SK-N-SH (cell line): ENCODE measurements around the gene EGFL8. TPM values are rescaled to one million over a fixed set of nuclear protein-coding genes. Genes with fewer than 3 reads are reported as not detected.

Experiments
- CTCF ChIA-PET: fragments of 300-600, 350-600 bp; formaldehyde crosslinking; extraction: SDS; loops from one replicate; lab custom pipeline; 2021; lab: Yijun Ruan, JAX
- POLR2A ChIA-PET: fragments of 350-600 bp; sonication (Branson Sonifier 250); formaldehyde crosslinking; extraction: SDS; loops from one replicate; lab custom pipeline; 2020; ENCODE audit warnings: antibody characterized with exemption, inconsistent platforms; lab: Yijun Ruan, JAX
- DNase-seq: peaks from one replicate; pipeline ENCODE4 v3.0.0; 2012
- H2AFZ ChIP-seq: fragments of 200-600 bp; sonication (generic); 2 replicates; pipeline ENCODE4 v1.8.1; 2016; ENCODE audit warnings: antibody characterized with exemption, mild to moderate bottlenecking, low read depth
- H3F3A ChIP-seq: fragments of 200-600 bp; sonication (generic); replicated peaks from 2 replicates; pipeline ENCODE3; 2016; ENCODE audit warnings: antibody characterized with exemption, mild to moderate bottlenecking; ENCODE audit not compliant: insufficient read depth
- H3K27ac ChIP-seq, 2 experiments: fragments of 200-500 bp in 1 of 2; fragments of 200-600 bp in 1 of 2; sonication (Bioruptor generic) in 1 of 2; sonication (generic), shearing (Covaris generic) in 1 of 2; 2 replicates each; pipeline versions ENCODE4 v1.5.1 to v1.6.1; 2014 to 2016; ENCODE audit warnings: low read depth in 2 of 2, inconsistent platforms in 1 of 2, low read length in 1 of 2, mild to moderate bottlenecking in 1 of 2, mixed read lengths in 1 of 2
- H3K27me3 ChIP-seq: fragments of 200-600 bp; sonication (generic), shearing (Covaris generic); 2 replicates; pipeline ENCODE4 v1.6.1; 2016; ENCODE audit warnings: mixed run types; ENCODE audit not compliant: insufficient read depth
- H3K36me3 ChIP-seq, 2 experiments: fragments of 200-500 bp in 1 of 2; fragments of 200-600 bp in 1 of 2; sonication (Bioruptor generic) in 1 of 2; sonication (generic) in 1 of 2; replicated peaks in 1 of 2; 2 replicates each; pipeline versions ENCODE3 to v1.5.1; 2014 to 2016; ENCODE audit warnings: low read length in 1 of 2, mild to moderate bottlenecking in 1 of 2; ENCODE audit not compliant: insufficient read depth in 2 of 2, control insufficient read depth in 1 of 2
- H3K4me1 ChIP-seq, 2 experiments: fragments of 200-500 bp in 1 of 2; fragments of 200-600 bp in 1 of 2; sonication (Bioruptor generic) in 1 of 2; sonication (generic), shearing (Covaris generic) in 1 of 2; 2 replicates each; pipeline versions ENCODE4 v1.5.1 to v1.6.1; 2014 to 2016; ENCODE audit warnings: low read depth in 1 of 2, low read length in 1 of 2, mixed run types in 1 of 2; ENCODE audit not compliant: insufficient read depth in 2 of 2, control insufficient read depth in 1 of 2
- H3K4me2 ChIP-seq: fragments of 200-600 bp; sonication (generic), shearing (Covaris generic); 2 replicates; pipeline ENCODE4 v1.6.1; 2017; ENCODE audit warnings: mixed run types
- H3K4me3 ChIP-seq, 2 experiments: fragments of 200-500 bp in 1 of 2; fragments of 200-600 bp in 1 of 2; sonication (Bioruptor generic) in 1 of 2; sonication (generic), shearing (Covaris generic) in 1 of 2; 2 replicates each; pipeline versions ENCODE4 v1.5.1 to v1.8.1; 2014 to 2016; ENCODE audit warnings: low read depth in 2 of 2, inconsistent platforms in 1 of 2, low read length in 1 of 2, mild to moderate bottlenecking in 1 of 2, mixed read lengths in 1 of 2, moderate library complexity in 1 of 2
- H3K79me2 ChIP-seq: fragments of 200-600 bp; sonication (generic); 2 replicates; pipeline ENCODE4 v1.8.1; 2017; ENCODE audit warnings: mild to moderate bottlenecking; ENCODE audit not compliant: insufficient read depth
- H3K9ac ChIP-seq: fragments of 200-600 bp; sonication (generic); 2 replicates; pipeline ENCODE4 v1.6.1; 2017; ENCODE audit warnings: mixed run types
- H3K9me2 ChIP-seq: fragments of 200-600 bp; sonication (generic); 2 replicates; pipeline ENCODE4 v1.6.1; 2017; ENCODE audit warnings: mixed run types
- H3K9me3 ChIP-seq: fragments of 200-600 bp; sonication (generic); 2 replicates; pipeline ENCODE4 v1.6.1; 2017; ENCODE audit warnings: mixed run types, mild to moderate bottlenecking, moderate library complexity
- H4K20me1 ChIP-seq: fragments of 200-600 bp; sonication (generic); 2 replicates; pipeline ENCODE4 v1.6.1; 2017; ENCODE audit warnings: mild to moderate bottlenecking, mixed run types; ENCODE audit not compliant: insufficient read depth
- CHD2 ChIP-seq: fragments of 150-350 bp; IDR thresholded peaks from 2 replicates; pipeline ENCODE4 v1.6.1; 2018; ENCODE audit warnings: low read length; ENCODE audit not compliant: partially characterized antibody
- EZH2phosphoT487 ChIP-seq: fragments of 200-600 bp; sonication (generic); IDR thresholded peaks from 2 replicates; pipeline ENCODE4 v1.6.1; 2017; ENCODE audit warnings: low read depth, mixed run types, mild to moderate bottlenecking, antibody characterized with exemption, moderate library complexity, borderline replicate concordance
- FOSL2 ChIP-seq: IDR thresholded peaks from 2 replicates; pipeline ENCODE4 v1.4.0; 2012; ENCODE audit warnings: low read depth, mild to moderate bottlenecking, moderate library complexity, borderline replicate concordance
- FOXJ3 ChIP-seq: sonication (generic); formaldehyde crosslinking; IDR thresholded peaks from 2 replicates; pipeline ENCODE4 v1.5.1; 2020; ENCODE audit warnings: mild to moderate bottlenecking, missing genetic modification reagents
- FOXM1 ChIP-seq: IDR thresholded peaks from 2 replicates; pipeline ENCODE4 v1.4.0; 2012; ENCODE audit warnings: low read depth, mild to moderate bottlenecking
- JUND ChIP-seq: IDR thresholded peaks from 2 replicates; pipeline ENCODE4 v1.4.0; 2012
- MEF2A ChIP-seq: IDR thresholded peaks from 2 replicates; pipeline ENCODE4 v1.4.0; 2012; ENCODE audit warnings: low read depth, borderline replicate concordance
- NFIC ChIP-seq: IDR thresholded peaks from 2 replicates; pipeline ENCODE4 v1.4.0; 2012; ENCODE audit warnings: borderline replicate concordance
- POLR2AphosphoS5 ChIP-seq: IDR thresholded peaks from 2 replicates; pipeline ENCODE4 v1.6.1; 2012; ENCODE audit warnings: low read depth, low read length
- RCOR1 ChIP-seq: fragments of 150-350 bp; IDR thresholded peaks from 2 replicates; pipeline ENCODE4 v1.6.1; 2017; ENCODE audit warnings: antibody characterized with exemption, low read length
- SIN3A ChIP-seq: IDR thresholded peaks from 2 replicates; pipeline ENCODE4 v1.6.1; 2012; ENCODE audit warnings: low read depth, mild to moderate bottlenecking, low read length, moderate library complexity, borderline replicate concordance
- SMC3 ChIP-seq: IDR thresholded peaks from 2 replicates; pipeline ENCODE4 v1.6.1; 2012; ENCODE audit warnings: low read depth, low read length, improper control_type of control experiment
- TEAD4 ChIP-seq: IDR thresholded peaks from 2 replicates; pipeline ENCODE4 v1.4.0; 2012; ENCODE audit warnings: mild to moderate bottlenecking, borderline replicate concordance; ENCODE audit not compliant: insufficient read depth
- YY1 ChIP-seq: IDR thresholded peaks from 2 replicates; pipeline ENCODE4 v1.4.0; 2012; ENCODE audit warnings: low read depth, mild to moderate bottlenecking
- WGBS: methylation state at CpG from one replicate; pipeline ENCODE4 v1.1.6; 2017; ENCODE audit warnings: low lambda C conversion rate; 5-methylcytosine and 5-hydroxymethylcytosine counted together
- polyA plus RNA-seq, 3 experiments: library from polyadenylated mRNA; depleted of rRNA; stranded (reverse); fragments of >200 nt; gene quantifications; 2 replicates each; pipeline ENCODE4 v1.2.3, GENCODE V29; 2012
- TF ChIP-seq, protein P1 (sequence below): IDR thresholded peaks from 2 replicates; pipeline ENCODE4 v1.4.0; 2012; ENCODE audit warnings: low read depth, borderline replicate concordance
- TF ChIP-seq, protein P2 (sequence below): fragments of 150-350 bp; IDR thresholded peaks from 2 replicates; pipeline ENCODE4 v1.6.1; 2017; ENCODE audit warnings: antibody characterized with exemption, low read length, low read depth, borderline replicate concordance
- TF ChIP-seq, protein P3 (sequence below): IDR thresholded peaks from 2 replicates; pipeline ENCODE4 v1.4.0; 2012; ENCODE audit warnings: low read depth
- TF ChIP-seq, protein P4 (sequence below): fragments of 150-350 bp; IDR thresholded peaks from 2 replicates; pipeline ENCODE4 v1.6.1; 2016; ENCODE audit warnings: mild to moderate bottlenecking, low read depth, low read length

Gene EGFL8
- polyA plus RNA-seq, 1 of the 3 experiments (the other 2 are of a cell fraction), result 7.7 TPM

DNA sequence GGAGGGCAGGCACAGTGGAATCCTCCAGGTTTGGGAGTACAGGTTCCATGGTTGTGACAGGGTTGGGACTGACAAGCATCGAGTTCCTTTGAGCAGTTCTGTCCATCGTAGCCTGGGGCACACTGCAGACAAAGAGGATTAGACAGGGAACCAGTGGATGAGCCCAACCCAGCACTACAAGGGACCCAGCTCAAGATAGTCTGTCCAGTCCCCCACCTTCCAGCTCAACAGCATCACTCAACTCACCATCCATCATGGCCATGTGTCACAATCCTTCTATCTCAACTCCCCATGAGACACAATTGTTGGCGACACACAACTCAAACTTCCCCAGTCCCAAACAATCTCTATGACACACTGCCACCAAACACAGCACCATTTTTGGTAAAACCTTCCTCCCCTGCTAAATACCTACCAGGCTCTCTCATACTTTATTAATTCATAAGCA, 39.9 kb downstream of the EGFL8 start:
- WGBS, result 83% methylated on average over 1 of the region's 3 CpGs
- Histone ChIP-seq H3F3A (no peaks in the 10 kb centered on the region), H3K27me3 (peaks cover 27% of the 10 kb centered on the region; the same call in 1 of the 2 replicates), H3K4me1 (no peaks in the 10 kb centered on the region), H3K9ac (no peak overlapping the region), H4K20me1 (no peaks in the 10 kb centered on the region), H3K27ac (no peak overlapping the region), H3K9me2 (no peaks in the 10 kb centered on the region), H3K9me3 (no peaks in the 10 kb centered on the region), H3K36me3 (no peaks in the 10 kb centered on the region), H2AFZ (no peak overlapping the region), H3K79me2 (no peaks in the 10 kb centered on the region), H3K4me3 (no peak overlapping the region), H3K4me2 (no peak overlapping the region)
- POLR2A ChIA-PET, result interaction anchor here (1.2 kb wide), 1 partner anchor 9 kb away, joined by 4 read pairs; no protein-coding TSS in a partner anchor
- CTCF ChIA-PET, result interaction anchor here (0.9 kb wide), 1 partner anchor 41 kb away, joined by 3 read pairs; no protein-coding TSS in a partner anchor
- DNase-seq, result no peak
- TF ChIP-seq FOSL2 (no peak), EZH2phosphoT487 (no peak), TEAD4 (no peak), POLR2AphosphoS5 (no peak), SMC3 (no peak), NFIC (no peak), JUND (no peak)
- TF ChIP-seq, protein P1, sequence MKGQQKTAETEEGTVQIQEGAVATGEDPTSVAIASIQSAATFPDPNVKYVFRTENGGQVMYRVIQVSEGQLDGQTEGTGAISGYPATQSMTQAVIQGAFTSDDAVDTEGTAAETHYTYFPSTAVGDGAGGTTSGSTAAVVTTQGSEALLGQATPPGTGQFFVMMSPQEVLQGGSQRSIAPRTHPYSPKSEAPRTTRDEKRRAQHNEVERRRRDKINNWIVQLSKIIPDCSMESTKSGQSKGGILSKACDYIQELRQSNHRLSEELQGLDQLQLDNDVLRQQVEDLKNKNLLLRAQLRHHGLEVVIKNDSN, result no peak

DNA sequence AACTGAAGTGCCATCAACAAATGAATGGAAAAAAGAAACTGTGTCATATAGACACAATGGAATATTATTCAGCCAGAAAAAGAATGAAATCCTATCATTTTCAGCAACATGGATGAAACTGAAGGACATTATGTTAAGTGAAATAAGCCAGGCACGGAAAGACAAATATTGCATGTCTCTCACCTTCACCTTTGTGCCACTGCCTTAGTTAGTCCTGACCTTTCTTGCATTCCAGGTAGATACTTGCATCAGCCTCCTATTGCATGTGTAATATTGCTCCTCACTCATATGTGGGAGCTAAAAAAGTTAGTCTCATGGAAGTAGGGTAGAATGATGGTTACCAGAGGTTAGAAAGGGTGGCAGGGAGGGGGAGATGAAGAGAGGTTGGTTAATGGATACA, 44.6 kb downstream of the EGFL8 start:
- Histone ChIP-seq H3K9me2 (no peaks in the 10 kb centered on the region), H3K36me3 (no peaks in the 10 kb centered on the region), H4K20me1 (no peaks in the 10 kb centered on the region), H3F3A (no peaks in the 10 kb centered on the region), H3K79me2 (no peaks in the 10 kb centered on the region), H3K9me3 (no peaks in the 10 kb centered on the region), H3K4me1 (no peaks in the 10 kb centered on the region), H3K4me2 (no peak overlapping the region), H3K27me3 (peaks cover 46% of the 10 kb centered on the region), H3K9ac (no peak overlapping the region), H3K4me3 (no peak overlapping the region), H2AFZ (no peak overlapping the region), H3K27ac (no peak overlapping the region)
- TF ChIP-seq FOXM1 (no peak), YY1 (no peak)
- TF ChIP-seq, protein P2, sequence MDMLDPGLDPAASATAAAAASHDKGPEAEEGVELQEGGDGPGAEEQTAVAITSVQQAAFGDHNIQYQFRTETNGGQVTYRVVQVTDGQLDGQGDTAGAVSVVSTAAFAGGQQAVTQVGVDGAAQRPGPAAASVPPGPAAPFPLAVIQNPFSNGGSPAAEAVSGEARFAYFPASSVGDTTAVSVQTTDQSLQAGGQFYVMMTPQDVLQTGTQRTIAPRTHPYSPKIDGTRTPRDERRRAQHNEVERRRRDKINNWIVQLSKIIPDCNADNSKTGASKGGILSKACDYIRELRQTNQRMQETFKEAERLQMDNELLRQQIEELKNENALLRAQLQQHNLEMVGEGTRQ, result no peak
- ChIA-PET CTCF (interaction anchor here (1.6 kb wide), 1 partner anchor 36 kb away, joined by 5 read pairs; no protein-coding TSS in a partner anchor), POLR2A (no interaction called here)
- WGBS, result 3% methylated on average over 1 of the region's 1 CpG
- DNase-seq, result no peak

DNA sequence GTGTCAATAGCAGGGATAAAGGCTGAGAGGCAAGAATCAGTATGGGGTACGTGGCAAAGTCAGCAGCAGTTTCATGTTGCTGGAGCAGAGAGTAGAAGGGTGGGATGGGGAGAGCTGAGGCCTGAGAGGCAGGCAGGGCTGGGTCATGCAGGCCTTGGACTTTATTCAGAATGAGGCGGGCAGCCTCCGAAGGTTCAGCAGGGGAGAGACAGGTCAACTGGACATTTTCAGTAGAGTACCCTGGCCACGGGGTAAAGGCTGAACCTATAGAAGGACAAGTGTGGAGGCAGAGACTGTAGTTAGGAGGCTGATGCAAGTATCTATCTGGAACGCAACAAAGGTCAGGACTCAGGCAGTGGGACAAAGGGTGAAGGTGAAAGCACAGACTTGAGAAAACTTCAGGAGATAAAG, 45.8 kb downstream of the EGFL8 start:
- Histone ChIP-seq H3K9ac (no peak overlapping the region), H2AFZ (no peak overlapping the region), H3K36me3 (no peaks in the 10 kb centered on the region), H3K79me2 (no peaks in the 10 kb centered on the region), H3K4me1 (no peaks in the 10 kb centered on the region), H3K9me3 (no peaks in the 10 kb centered on the region), H3K27ac (no peak overlapping the region), H3K27me3 (peaks cover 53% of the 10 kb centered on the region), H3K4me3 (no peak overlapping the region), H3F3A (no peaks in the 10 kb centered on the region), H3K4me2 (no peak overlapping the region), H4K20me1 (no peaks in the 10 kb centered on the region), H3K9me2 (no peaks in the 10 kb centered on the region)
- no peak for DNase-seq
- ChIA-PET POLR2A (no interaction called here), CTCF (no interaction called here)
- WGBS, result 59% methylated on average over 5 of the region's 5 CpGs
- TF ChIP-seq JUND, result no peak
- no peak for TF ChIP-seq SIN3A
- no peak for TF ChIP-seq POLR2AphosphoS5
- TF ChIP-seq, protein P2, result no peak
- TF ChIP-seq NFIC, result no peak
- TF ChIP-seq CHD2, result no peak
- no peak for TF ChIP-seq RCOR1
- TF ChIP-seq FOXJ3 (CRISPR knock-in tag), result no peak
- TF ChIP-seq, protein P3, sequence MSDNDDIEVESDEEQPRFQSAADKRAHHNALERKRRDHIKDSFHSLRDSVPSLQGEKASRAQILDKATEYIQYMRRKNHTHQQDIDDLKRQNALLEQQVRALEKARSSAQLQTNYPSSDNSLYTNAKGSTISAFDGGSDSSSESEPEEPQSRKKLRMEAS, result no peak
- TF ChIP-seq MEF2A, result no peak
- TF ChIP-seq EZH2phosphoT487, result no peak
- no peak for TF ChIP-seq TEAD4
- TF ChIP-seq, protein P4, sequence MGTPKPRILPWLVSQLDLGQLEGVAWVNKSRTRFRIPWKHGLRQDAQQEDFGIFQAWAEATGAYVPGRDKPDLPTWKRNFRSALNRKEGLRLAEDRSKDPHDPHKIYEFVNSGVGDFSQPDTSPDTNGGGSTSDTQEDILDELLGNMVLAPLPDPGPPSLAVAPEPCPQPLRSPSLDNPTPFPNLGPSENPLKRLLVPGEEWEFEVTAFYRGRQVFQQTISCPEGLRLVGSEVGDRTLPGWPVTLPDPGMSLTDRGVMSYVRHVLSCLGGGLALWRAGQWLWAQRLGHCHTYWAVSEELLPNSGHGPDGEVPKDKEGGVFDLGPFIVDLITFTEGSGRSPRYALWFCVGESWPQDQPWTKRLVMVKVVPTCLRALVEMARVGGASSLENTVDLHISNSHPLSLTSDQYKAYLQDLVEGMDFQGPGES, result no peak
